ENCODE data around the gene AGPAT2. TPM values are rescaled to one million over a fixed set of nuclear protein-coding genes. Genes with fewer than 3 reads are reported as not detected.
A peak's percentile ranks its signal among the peaks of the same experiment; 100 is the strongest.

The AGPAT2 gene
- total RNA-seq, 1 experiment from 2014 or later: 40.2 TPM

- TF ChIP-seq ZNF232 (CRISPR knock-in tag; IDR thresholded peaks at IDR 0.05): no peak
- no peak for TF ChIP-seq KAT7 (CRISPR knock-in tag; IDR thresholded peaks at IDR 0.05; ENCODE audit: borderline replicate concordance)
- no peak for TF ChIP-seq MAX (CRISPR knock-in tag; IDR thresholded peaks at IDR 0.05)
- TF ChIP-seq ELF4 (CRISPR knock-in tag; IDR thresholded peaks at IDR 0.05; ENCODE audit: low read depth): no peak
- no peak for TF ChIP-seq NFYB (CRISPR knock-in tag; conservative IDR thresholded peaks at IDR 0.05; ENCODE audit: low read depth)
- no peak for TF ChIP-seq ZNF423 (CRISPR knock-in tag; IDR thresholded peaks at IDR 0.05)
- TF ChIP-seq FOXP1 (CRISPR knock-in tag; IDR thresholded peaks at IDR 0.05; ENCODE audit: borderline replicate concordance): no peak
- TF ChIP-seq ZBTB43 (CRISPR knock-in tag; IDR thresholded peaks at IDR 0.05): no peak
- no peak for TF ChIP-seq NFE2L1 (CRISPR knock-in tag; IDR thresholded peaks at IDR 0.05)
- TF ChIP-seq CDX4 (CRISPR knock-in tag; IDR thresholded peaks at IDR 0.05; ENCODE audit: borderline replicate concordance): 0 out of 2 replicates have a peak, but pooled peaks have one; percentile 27
- TF ChIP-seq ZSCAN18 (CRISPR knock-in tag; IDR thresholded peaks at IDR 0.05): no peak
- peak; percentile 46; the same call in 1 of the 2 replicates for TF ChIP-seq GABPB1 (CRISPR knock-in tag; IDR thresholded peaks at IDR 0.05)
- no peak for TF ChIP-seq TCF7 (CRISPR knock-in tag; IDR thresholded peaks at IDR 0.05; ENCODE audit: low read depth)
- no peak for TF ChIP-seq STAT6 (CRISPR knock-in tag; conservative IDR thresholded peaks at IDR 0.05; ENCODE audit: low read depth)
Observed at GRCh38 chr9:136674786-136675349, 12.4 kb downstream of the AGPAT2 start.

GRCh38 chr9:136673975-136674785 is 13.1 kb downstream of the AGPAT2 start:
- Mint-ChIP-seq H3K4me3 (no peak overlapping the region), H3K4me1 (0 out of 2 replicates have a peak, but pooled peaks cover 2% of the 10 kb centered on the region), H3K36me3 (no peaks in the 10 kb centered on the region), H3K27me3 (ENCODE audit: low read depth) (no peaks in the 10 kb centered on the region), H3K9me3 (no peaks in the 10 kb centered on the region), H3K27ac (no peak overlapping the region)
- DNase-seq (ENCODE audit: low spot score) (no peak), ATAC-seq (no peak)
- POLR2A ChIA-PET: no interaction called here
- CTCF ChIA-PET: interaction anchor here (3.4 kb wide), 1 partner anchor 18 kb away, joined by 44 read pairs; no protein-coding TSS in a partner anchor
- TF ChIP-seq TP53 (CRISPR knock-in tag; IDR thresholded peaks at IDR 0.05) (no peak), ZNF263 (CRISPR knock-in tag; IDR thresholded peaks at IDR 0.05; ENCODE audit: low read depth) (no peak), HMGA2 (CRISPR knock-in tag; IDR thresholded peaks at IDR 0.05) (no peak), ZBTB21 (CRISPR knock-in tag; IDR thresholded peaks at IDR 0.05; ENCODE audit: borderline replicate concordance) (no peak), ELF4 (CRISPR knock-in tag; IDR thresholded peaks at IDR 0.05; ENCODE audit: low read depth) (no peak)

More at GRCh38 chr9:136674786-136675349, 12.4 kb downstream of the AGPAT2 start:
- H3K4me3 Mint-ChIP-seq: no peak overlapping the region
- no peaks in the 10 kb centered on the region for H3K9me3 Mint-ChIP-seq
- no peaks in the 10 kb centered on the region for H3K27me3 Mint-ChIP-seq (ENCODE audit: low read depth)
- POLR2A ChIA-PET: interaction anchor here (0.7 kb wide), 1 partner anchor 48 kb away, joined by 6 read pairs; no protein-coding TSS in a partner anchor
- peak overlapping the region; percentile 45; the same call in 1 of the 2 replicates for H3K27ac Mint-ChIP-seq
- ATAC-seq (peak; percentile 16), DNase-seq (ENCODE audit: low spot score) (peak; percentile 46)
- 0 out of 2 replicates have a peak, but pooled peaks cover 5% of the 10 kb centered on the region for H3K4me1 Mint-ChIP-seq
- CTCF ChIA-PET: interaction anchor here (0.6 to 2.6 kb wide), 4 partner anchors 10 to 119 kb away, joined by 3 to 17 read pairs (median 6); partner anchors contain the start of gene AGPAT2
- no peaks in the 10 kb centered on the region for H3K36me3 Mint-ChIP-seq

Data from WTC11 (cell line).